Measurements from ENCODE around the gene MYO5A. TPM values are rescaled to one million over a fixed set of nuclear protein-coding genes. Genes with fewer than 3 reads are reported as not detected.

MYO5A gene
- total RNA-seq, 3 donors from 2014 or later: 4.1 to 26.7 (median 12.6) TPM

GRCh38 chr15:52326756-52327155 lies 201.9 kb downstream of the MYO5A start:
- H3K4me3 ChIP-seq: no peak overlapping the region
- H3K9me3 ChIP-seq: no peaks in the 10 kb centered on the region
- TF ChIP-seq CTCF (IDR thresholded peaks at IDR 0.05): no peak
- no peak for DNase-seq
- ATAC-seq: no peak
- peaks cover 5% of the 10 kb centered on the region for H3K4me1 ChIP-seq (ENCODE audit: low read depth)
- intact Hi-C loops (cut with DNase I, micrococcal nuclease): loop anchor here in 1 of 2 donors (10.0 kb wide), 1 partner anchor 408 kb away; no protein-coding TSS in a partner anchor
- H3K36me3 ChIP-seq (ENCODE audit: low read depth): no peaks in the 10 kb centered on the region

DNA sequence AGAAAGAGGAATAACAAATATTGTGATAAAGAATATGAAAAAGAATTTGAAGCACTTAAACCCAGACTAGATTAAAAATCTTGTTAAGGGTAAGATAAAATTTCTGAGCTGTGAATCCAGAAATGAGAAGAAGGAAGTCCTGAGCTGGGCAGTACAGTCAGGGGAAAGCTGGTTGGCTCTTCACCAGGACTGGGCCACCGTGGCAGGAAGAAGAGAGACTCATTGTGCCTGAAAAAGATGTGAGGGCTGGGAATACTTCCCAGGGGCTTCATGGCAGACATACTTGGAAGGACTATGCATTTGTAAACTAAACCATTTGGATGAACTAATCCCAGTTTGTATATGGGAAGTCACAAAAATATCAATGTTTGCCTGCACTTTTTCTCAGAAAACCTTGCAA lies 204.6 kb downstream of the MYO5A start:
- no peak overlapping the region for H3K4me3 ChIP-seq
- no peaks in the 10 kb centered on the region for H3K4me1 ChIP-seq (ENCODE audit: low read depth)
- intact Hi-C loops (cut with DNase I, micrococcal nuclease): loop anchor here in 1 of 2 donors (10.0 kb wide), 1 partner anchor 411 kb away; no protein-coding TSS in a partner anchor
- ATAC-seq (no peak), DNase-seq (no peak)
- no peaks in the 10 kb centered on the region for H3K9me3 ChIP-seq
- no peak for TF ChIP-seq CTCF (IDR thresholded peaks at IDR 0.05)
- H3K36me3 ChIP-seq (ENCODE audit: low read depth): no peaks in the 10 kb centered on the region

DNA sequence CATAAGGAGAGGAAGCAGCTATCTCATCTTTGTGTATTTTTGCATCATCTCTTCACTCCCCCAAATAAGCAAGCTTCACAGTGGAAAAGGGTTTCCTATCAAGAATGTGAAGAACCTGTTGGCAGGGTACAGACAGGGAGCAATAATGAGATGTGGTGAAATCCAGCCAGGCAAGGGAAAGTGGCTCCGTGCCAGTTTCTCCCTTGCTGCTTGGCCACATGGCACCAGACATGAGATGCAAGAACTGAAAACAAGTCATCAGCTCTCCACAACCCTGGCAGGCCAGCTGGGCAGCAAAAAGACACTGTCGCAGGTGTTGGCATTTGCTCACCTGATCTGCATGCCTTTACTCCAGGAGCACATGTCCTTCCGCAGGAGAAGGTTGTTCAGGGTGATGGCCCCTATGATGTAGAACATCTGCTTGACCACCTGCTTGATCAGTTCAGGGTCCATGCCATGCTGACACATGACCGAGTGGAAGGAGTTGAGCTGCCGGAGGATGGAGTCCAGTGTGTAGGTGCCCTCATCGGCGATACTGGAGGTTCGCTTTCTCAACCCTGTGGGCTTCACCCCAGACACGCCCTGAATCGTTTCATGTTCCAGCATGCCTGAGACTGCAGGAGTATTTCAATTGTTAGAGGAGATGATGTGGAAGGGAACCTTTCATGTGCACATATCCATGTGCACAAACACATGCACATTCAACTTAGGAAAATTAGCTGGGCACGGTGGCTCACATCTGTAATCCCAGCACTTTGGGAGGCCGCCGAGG lies 209.8 kb downstream of the MYO5A start:
- ATAC-seq: no peak
- no peaks in the 10 kb centered on the region for H3K36me3 ChIP-seq (ENCODE audit: low read depth)

DNA sequence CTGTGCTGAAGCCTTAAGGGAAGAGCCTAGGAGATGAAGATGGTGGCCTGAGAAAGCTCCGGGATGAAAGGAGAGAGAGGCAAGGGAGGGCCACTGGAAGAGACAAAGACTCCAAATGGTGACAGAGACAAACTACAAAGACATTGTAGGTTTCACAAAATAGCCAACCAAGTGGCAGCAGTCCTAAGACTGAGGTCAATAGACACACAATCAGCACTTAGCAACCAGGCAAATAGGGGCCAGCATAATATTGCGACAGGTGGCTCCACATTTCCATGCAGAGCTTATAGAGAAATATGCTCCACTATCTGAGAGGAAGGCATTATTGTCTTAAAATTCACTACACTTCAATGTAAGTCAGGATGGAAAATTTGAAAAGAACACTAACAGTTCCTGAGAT lies 211.0 kb downstream of the MYO5A start:
- no peaks in the 10 kb centered on the region for H3K9me3 ChIP-seq

More for the DNA sequence above, 209.8 kb downstream of the MYO5A start:
- H3K4me1 ChIP-seq (ENCODE audit: low read depth): no peaks in the 10 kb centered on the region
- no peaks in the 10 kb centered on the region for H3K9me3 ChIP-seq
- no peak for DNase-seq
- TF ChIP-seq CTCF (IDR thresholded peaks at IDR 0.05): no peak
- H3K4me3 ChIP-seq: no peak overlapping the region
- intact Hi-C loops (cut with DNase I, micrococcal nuclease): no loop called here

GRCh38 chr15:52317022-52317421 lies 211.7 kb downstream of the MYO5A start:
- no peak overlapping the region for H3K4me3 ChIP-seq
- intact Hi-C loops (cut with DNase I, micrococcal nuclease): no loop called here
- TF ChIP-seq CTCF (IDR thresholded peaks at IDR 0.05): no peak
- no peaks in the 10 kb centered on the region for H3K4me1 ChIP-seq (ENCODE audit: low read depth)
- DNase-seq (no peak), ATAC-seq (no peak)
- no peaks in the 10 kb centered on the region for H3K36me3 ChIP-seq (ENCODE audit: low read depth)
- H3K9me3 ChIP-seq: no peaks in the 10 kb centered on the region

More for the DNA sequence above, 211.0 kb downstream of the MYO5A start:
- DNase-seq (no peak), ATAC-seq (no peak)
- no peak overlapping the region for H3K4me3 ChIP-seq
- no peaks in the 10 kb centered on the region for H3K36me3 ChIP-seq (ENCODE audit: low read depth)
- no peaks in the 10 kb centered on the region for H3K4me1 ChIP-seq (ENCODE audit: low read depth)
- intact Hi-C loops (cut with DNase I, micrococcal nuclease): no loop called here
- TF ChIP-seq CTCF (IDR thresholded peaks at IDR 0.05): no peak

Measured in mucosa of descending colon (tissue), 3 donors.